OCI-LY1 (cell line): Measurements from ENCODE around the gene MTOR.

ENCODE experiments used
- CTCF ChIP-seq: fragments of 200-600 bp; sonication (generic), shearing (Covaris generic); IDR thresholded peaks from 2 replicates; pipeline ENCODE4 v1.5.1; 2017; ENCODE audit warnings: mild to moderate bottlenecking, antibody characterized with exemption, low read length, moderate library complexity, mixed read lengths
- EZH2 ChIP-seq: fragments of 200-600 bp; sonication (generic), shearing (Covaris generic); IDR thresholded peaks from 2 replicates; pipeline ENCODE4 v1.8.0; 2017; ENCODE audit warnings: borderline replicate concordance, mixed run types, mild to moderate bottlenecking, antibody characterized with exemption, low read length, moderate library complexity, mixed read lengths

GRCh38 chr1:11187494-11187893, 74.9 kb downstream of the MTOR start:
- TF ChIP-seq CTCF (no peak), EZH2 (no peak)
